Placental pericyte (primary cell): Measurements from ENCODE around the gene NSA2. TPM values are rescaled to one million over a fixed set of nuclear protein-coding genes. Genes with fewer than 3 reads are reported as not detected.

Experiments used
- small RNA-seq: library from RNA; depleted of rRNA; stranded (forward); fragments of <200 nt; gene quantifications from one replicate; pipeline ENCODE3, GENCODE V24; 2012; ENCODE audit warnings: low replicate concordance
- total RNA-seq: library from RNA; depleted of rRNA; stranded (reverse); fragments of >200 nt; gene quantifications from 2 replicates; pipeline ENCODE4 v1.2.3, GENCODE V29; 2012

The NSA2 gene
- total RNA-seq = 44.2 and 145 TPM in 2 replicates

DNA sequence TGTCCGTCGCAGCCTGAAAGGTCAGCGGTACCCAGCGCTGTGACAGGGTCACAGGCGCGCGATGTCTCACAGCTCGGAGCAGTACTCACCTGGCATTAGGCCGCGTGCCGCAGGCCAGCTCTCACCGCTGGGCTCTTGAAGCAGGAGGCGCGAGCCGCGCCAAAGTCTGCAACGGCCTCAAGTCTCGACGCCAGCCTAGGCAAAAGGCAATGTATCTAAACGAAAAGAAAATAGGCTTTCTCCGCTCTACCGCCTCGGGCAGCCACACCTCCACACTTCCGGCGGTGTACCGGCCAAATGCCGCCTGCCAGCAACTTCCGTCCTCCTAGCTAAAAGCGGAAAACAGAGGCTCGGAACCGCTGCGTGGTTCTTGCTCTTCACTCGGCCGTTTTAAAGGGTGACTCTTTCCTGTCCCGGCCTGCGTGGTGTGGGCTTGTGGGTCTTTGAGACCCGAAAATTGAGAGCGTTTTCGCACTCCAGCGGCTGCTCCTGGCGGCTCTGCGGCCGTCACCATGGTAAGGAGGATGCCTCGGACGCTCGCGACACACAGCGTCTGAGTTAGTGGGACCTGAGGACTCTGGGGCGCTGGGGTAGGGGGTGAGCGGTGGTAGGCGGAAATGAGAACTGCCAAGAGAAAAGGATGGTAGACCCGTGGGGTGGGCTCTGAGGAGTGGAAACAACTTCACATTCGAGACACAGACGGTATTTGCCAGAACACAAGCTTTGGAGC lies at the start of gene NSA2, which contains the start of gene GFM2:
NSA2 (plus strand) TSS at position 401 of the 730 bp plus-strand sequence; CDS start at position 513, 112 bp downstream.
GFM2 (minus strand) TSS at position 269 of the 730 bp plus-strand sequence. CDS start 3,375 bp downstream, outside the sequence.

Small RNAs within 50 kb of the gene (small RNA-seq; reads per million reads assigned to genes)
- not detected for gene RNU6-658P

Other genes with a start within 250 kb of the NSA2 start
- gene ENC1, start 126.5 kb upstream of the NSA2 start, total RNA-seq = 37.2 and 219 TPM in 2 replicates
- gene HEXB, start 82.0 kb upstream of the NSA2 start, total RNA-seq = 141 and 166 TPM in 2 replicates
- 42.0 and 49.8 TPM in 2 replicates for gene GFM2, start 132 bp upstream of the NSA2 start, total RNA-seq
- under 0.01 and 0.57 TPM in 2 replicates for gene FAM169A, start 99.1 kb downstream of the NSA2 start, total RNA-seq